Cardiac muscle cell (in vitro differentiated cells and primary cell): ENCODE results near the gene STING1. TPM values are rescaled to one million over a fixed set of nuclear protein-coding genes. Genes with fewer than 3 reads are reported as not detected.

Source experiments
- DNase-seq, 2 donors: peaks; one replicate each; pipeline versions ENCODE4 v3.0.0 to v3.0.0-alpha.2; 2010 to 2017; ENCODE audit warnings: low read depth in 1 of 2, low spot score in 1 of 2
- H3K27ac ChIP-seq: fragments of 200-600 bp; sonication (generic); 2 replicates; pipeline ENCODE4 v1.5.1; 2016
- H3K27me3 ChIP-seq: fragments of 200-600 bp; sonication (generic); 2 replicates; pipeline ENCODE4 v1.6.0; 2016; ENCODE audit warnings: control low read depth
- H3K36me3 ChIP-seq: fragments of 200-600 bp; sonication (generic); 2 replicates; pipeline ENCODE4 v1.5.1; 2016; ENCODE audit warnings: control low read depth
- H3K4me1 ChIP-seq: fragments of 200-600 bp; sonication (generic); 2 replicates; pipeline ENCODE4 v1.8.1; 2017; ENCODE audit warnings: low read depth, mild to moderate bottlenecking, mixed run types
- H3K4me3 ChIP-seq: fragments of 200-600 bp; sonication (generic); 2 replicates; pipeline ENCODE4 v1.5.1; 2016; ENCODE audit warnings: mild to moderate bottlenecking
- H3K9me3 ChIP-seq: fragments of 200-600 bp; sonication (generic); 2 replicates; pipeline ENCODE4 v1.5.1; 2017; ENCODE audit warnings: low read depth, mild to moderate bottlenecking, control low read depth
- CTCF ChIP-seq: IDR thresholded peaks from 2 replicates; pipeline ENCODE4 v1.5.1; 2012; ENCODE audit warnings: low read depth, mild to moderate bottlenecking, low read length
- polyA plus RNA-seq: library from polyadenylated mRNA; unstranded; fragments of >200 nt; fragmentation: Nextera tagmentation; extraction: Ambion mirVana; gene quantifications from 2 replicates; pipeline ENCODE4 v1.2.1, GENCODE V29; 2016
- total RNA-seq: library from RNA; depleted of rRNA; stranded (reverse); fragments of >200 nt; gene quantifications from 2 replicates; pipeline ENCODE4 v1.2.3, GENCODE V29; 2016

The STING1 gene
- total and polyA plus RNA-seq, 2 experiments from 2014 or later = 69.0 to 79.2 TPM

GRCh38 chr5:139468421-139468931 lies 14.1 kb downstream of the STING1 start:
- Histone ChIP-seq H3K4me1 (peaks cover 16% of the 10 kb centered on the region), H3K27me3 (no peaks in the 10 kb centered on the region), H3K4me3 (no peak overlapping the region), H3K36me3 (no peaks in the 10 kb centered on the region), H3K9me3 (no peaks in the 10 kb centered on the region), H3K27ac (peak overlapping the region; percentile 60)
- TF ChIP-seq CTCF = no peak
- DNase-seq = peak in 1 of 2 donors; percentile 48

- peak in 1 of 2 donors; percentile 64 for DNase-seq
- H3K4me3 ChIP-seq = no peak within 1 kb of the TSS
- H3K4me1 ChIP-seq = no peaks in the 10 kb centered on the region
- no peaks in the 10 kb centered on the region for H3K9me3 ChIP-seq
- no peak for TF ChIP-seq CTCF
- no peaks in the 10 kb centered on the region for H3K36me3 ChIP-seq
- H3K27me3 ChIP-seq = no peaks in the 10 kb centered on the region
- H3K27ac ChIP-seq = no peak within 1 kb of the TSS
Observed at GRCh38 chr5:139462586-139463276, 19.8 kb downstream of the STING1 start, which contains the start of gene ECSCR. TSS of gene ECSCR (minus strand) at chr5:139462743. CDS start at chr5:139462670, 73 bp downstream.

- peak in 1 of 2 donors; percentile 58 for DNase-seq
Observed at GRCh38 chr5:139461698-139462097, 20.9 kb downstream of the STING1 start.

GRCh38 chr5:139461176-139461575 lies 21.4 kb downstream of the STING1 start:
- no peaks in the 10 kb centered on the region for H3K36me3 ChIP-seq
- no peaks in the 10 kb centered on the region for H3K27me3 ChIP-seq
- no peak for TF ChIP-seq CTCF
- DNase-seq = no peak
- no peaks in the 10 kb centered on the region for H3K9me3 ChIP-seq
- H3K4me3 ChIP-seq = no peak overlapping the region
- no peak overlapping the region for H3K27ac ChIP-seq
- H3K4me1 ChIP-seq = no peaks in the 10 kb centered on the region

More at GRCh38 chr5:139461698-139462097, 20.9 kb downstream of the STING1 start:
- no peaks in the 10 kb centered on the region for H3K4me1 ChIP-seq
- no peak overlapping the region for H3K4me3 ChIP-seq
- H3K27me3 ChIP-seq = no peaks in the 10 kb centered on the region
- no peak for TF ChIP-seq CTCF
- H3K36me3 ChIP-seq = no peaks in the 10 kb centered on the region
- H3K27ac ChIP-seq = no peak overlapping the region
- H3K9me3 ChIP-seq = no peaks in the 10 kb centered on the region

- no peaks in the 10 kb centered on the region for H3K9me3 ChIP-seq
- no peak for TF ChIP-seq CTCF
- H3K27me3 ChIP-seq = no peaks in the 10 kb centered on the region
- H3K36me3 ChIP-seq = no peaks in the 10 kb centered on the region
- no peak overlapping the region for H3K27ac ChIP-seq
- no peak for DNase-seq
- H3K4me3 ChIP-seq = no peak overlapping the region
- no peaks in the 10 kb centered on the region for H3K4me1 ChIP-seq
Observed at GRCh38 chr5:139460455-139460854, 22.1 kb downstream of the STING1 start.
